T-helper 1 cell treated with Interleukin-12 subunit alpha and Interleukin-12 subunit beta and Interleukin-4 antibody, amounts not matched to agents 30 ng/mL and 1 ng/mL, for 36 hours (primary cell): ENCODE data around the gene FAHD1. TPM values are rescaled to one million over a fixed set of nuclear protein-coding genes. Genes with fewer than 3 reads are reported as not detected.

Experiments used
- intact Hi-C: fragments of 100-400 bp; cut with micrococcal nuclease; formaldehyde crosslinking; loops from one replicate; pipeline ENCODE4 v1.15.1; 2024
- total RNA-seq: library from RNA; stranded (reverse); gene quantifications from 2 replicates; pipeline ENCODE4 v1.2.3, GENCODE V29; 2022

Gene FAHD1
- total RNA-seq, 1 donor from 2014 or later = 10.1 TPM

DNA sequence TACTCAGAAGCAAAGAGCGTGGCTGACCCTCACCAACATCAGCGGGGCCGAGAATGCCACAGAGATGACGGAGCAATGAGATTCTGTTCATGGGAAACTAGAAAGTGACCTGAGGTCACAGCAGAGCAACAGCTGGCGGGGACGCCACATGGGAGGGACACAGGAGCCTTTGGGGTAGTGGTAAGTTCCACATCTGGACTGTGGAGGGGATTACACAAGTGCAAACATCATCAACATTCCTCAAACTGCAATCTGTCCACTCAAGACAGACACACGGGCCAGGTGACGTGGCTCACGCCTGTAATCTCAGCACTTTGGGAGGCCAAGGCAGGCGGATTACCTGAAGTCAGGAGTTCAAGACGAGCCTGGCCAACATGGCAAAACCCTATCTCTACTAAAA lies 11.5 kb upstream of the FAHD1 start:
- intact Hi-C loops = no loop called here

DNA sequence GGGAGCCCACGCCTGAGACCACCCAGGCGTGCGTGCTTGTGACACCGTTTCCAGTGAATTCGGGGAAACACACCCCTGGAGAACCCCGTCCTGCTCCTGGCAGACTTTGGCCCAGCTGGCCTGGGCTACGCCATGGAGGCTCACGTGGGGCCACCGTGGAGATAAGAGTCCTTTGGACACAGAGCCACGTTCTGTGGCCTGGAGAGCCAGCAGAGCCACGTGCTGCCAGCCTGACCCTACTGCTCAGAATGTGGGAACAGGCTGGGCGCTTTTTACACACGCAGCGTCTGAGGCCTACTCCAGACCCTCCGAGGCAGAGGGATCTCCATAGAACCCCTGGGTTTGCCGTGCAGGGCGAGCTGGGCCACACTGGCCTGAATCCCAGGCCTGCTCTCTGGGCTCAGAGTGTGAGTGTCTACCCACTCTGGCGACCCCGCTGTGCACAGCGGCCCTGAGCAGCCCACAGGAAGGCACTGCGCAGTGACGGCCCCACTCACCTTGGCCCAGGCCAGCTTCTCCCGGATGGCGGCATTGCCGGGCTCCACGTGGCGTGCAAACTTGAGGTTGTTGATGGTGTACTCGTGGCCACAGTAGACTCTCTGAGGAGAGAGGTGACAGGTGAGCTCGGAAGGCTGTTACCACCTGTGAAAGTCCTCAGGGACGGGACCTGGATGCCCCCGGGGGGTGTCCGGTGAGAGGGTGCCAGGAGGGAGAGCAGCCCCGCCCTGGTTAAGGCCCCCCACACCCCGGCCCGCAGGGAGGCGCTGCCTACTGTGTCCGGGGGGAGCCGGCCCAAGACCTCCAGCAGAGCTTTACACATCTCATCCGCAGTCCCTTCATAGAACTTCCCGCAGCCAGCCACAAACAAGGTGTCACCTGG lies 10.4 kb upstream of the FAHD1 start:
- intact Hi-C loops = no loop called here

DNA sequence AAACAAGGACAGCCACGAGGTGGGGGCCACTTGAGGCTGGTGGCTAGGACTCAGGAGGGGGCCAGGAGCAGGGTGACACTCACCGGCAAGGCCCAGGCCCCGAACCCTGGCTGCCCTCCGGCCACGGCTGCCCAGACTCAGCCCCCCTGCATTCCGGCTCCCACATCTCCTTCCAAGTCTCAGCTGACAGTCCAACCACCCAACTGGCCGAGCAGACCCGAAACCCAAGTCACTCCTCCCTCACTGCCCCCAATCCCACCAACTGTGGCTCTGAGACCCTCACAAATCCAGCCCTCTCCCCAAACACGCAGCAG lies 9.8 kb upstream of the FAHD1 start:
- intact Hi-C loops = no loop called here

DNA sequence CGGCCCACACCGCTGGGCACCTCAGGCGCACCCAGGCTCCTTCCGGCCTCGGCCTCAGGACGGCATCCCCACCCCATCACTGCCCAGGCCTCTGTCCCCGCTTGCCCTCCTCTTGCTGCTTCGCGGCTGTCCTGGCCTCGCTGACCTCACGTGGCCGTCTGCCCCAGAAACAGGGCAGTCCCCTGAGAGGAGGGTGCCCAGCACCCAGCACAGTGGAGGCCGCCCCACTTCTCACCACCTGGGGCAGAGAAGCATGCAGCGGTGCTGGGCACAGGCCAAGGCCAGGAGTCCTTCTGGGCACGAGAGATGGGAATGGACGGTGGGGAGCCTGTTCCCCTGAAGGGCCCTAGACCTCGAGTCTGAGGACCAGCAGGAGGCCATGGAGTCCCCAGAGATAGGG lies 9.3 kb upstream of the FAHD1 start:
- intact Hi-C loops = no loop called here

DNA sequence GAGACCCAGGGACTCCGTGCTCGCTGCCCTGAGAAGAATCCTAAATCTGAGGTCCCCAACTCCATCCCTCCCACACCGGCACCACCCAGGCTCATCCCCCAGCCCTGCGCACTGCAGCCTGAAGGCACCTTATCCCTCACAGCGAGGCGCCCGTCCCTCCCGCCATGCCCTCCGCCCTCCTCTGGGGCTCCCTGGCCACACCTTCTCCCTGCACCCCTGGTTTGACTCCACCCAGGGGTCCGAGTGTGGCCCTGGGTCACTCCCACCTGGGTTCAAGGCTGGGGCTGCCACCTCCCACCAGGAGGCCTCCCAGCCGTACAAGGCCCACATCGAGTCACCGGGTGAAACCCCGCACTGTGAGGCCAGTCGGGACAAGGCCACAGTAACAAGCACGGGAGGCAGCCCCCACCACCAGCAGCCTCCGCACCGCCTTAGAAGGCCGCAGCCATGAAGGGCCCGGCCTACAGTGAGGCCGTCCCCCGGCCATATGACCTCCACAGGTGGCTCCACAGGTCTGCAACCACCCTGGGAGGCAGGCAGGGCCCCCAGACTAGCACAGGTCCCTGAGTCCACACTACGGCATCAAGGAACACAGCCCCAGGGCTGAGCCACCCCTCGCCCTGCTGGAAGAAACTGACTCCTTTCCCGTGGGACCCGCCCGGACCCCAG lies 8.7 kb upstream of the FAHD1 start:
- intact Hi-C loops = no loop called here

DNA sequence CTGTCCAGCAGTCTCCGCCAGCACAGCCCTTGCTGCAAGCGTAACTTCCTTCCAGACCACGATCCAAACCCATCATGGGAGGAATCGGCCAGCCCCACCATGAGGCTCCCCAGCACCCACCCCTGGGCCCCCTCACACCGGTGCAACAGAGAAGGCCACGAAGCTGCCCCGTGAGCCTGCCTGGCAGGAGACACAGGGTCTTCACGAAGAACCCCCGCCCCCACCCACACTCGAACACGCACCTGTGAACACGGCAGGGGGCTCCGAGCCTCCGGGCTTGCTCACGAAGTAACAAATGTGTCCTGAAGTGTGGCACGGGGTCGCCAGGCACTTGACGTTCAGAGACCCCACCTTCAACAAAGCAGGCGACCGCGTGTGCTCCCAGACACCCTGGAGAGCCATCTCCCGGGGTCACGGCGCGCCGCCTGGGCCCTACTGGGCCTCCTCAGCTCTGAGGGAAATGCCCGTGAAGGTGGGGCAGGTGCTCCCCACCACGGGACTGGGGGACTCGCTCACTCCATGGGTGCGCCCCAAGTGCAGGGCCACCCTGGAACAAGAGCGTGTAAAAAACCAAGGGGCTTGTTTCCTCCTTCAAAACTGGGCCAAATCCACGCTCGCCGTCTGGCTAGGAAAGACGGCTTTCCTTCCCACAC lies 8.0 kb upstream of the FAHD1 start:
- intact Hi-C loops = loop anchor here (1.0 kb wide), 1 partner anchor 32 kb away; no protein-coding TSS in a partner anchor

DNA sequence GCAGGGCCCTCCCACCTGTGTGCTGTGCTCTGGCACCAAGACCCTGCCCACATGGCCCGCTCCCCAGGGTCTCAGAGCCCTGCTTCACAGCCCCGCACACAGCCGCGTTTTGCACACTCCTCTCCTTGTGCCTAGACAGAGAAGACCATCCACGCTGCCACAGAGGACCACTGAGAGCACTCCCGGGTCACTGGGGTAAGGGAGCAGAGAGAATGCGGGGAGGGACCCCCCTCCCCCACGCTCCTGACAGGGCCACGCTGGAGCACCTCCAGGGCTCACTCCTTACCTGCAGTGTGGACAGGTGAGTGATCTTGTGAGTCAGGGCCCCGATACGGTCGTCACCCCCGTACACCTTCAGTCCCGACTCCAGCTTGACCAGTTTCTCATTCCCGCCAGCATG lies 7.4 kb upstream of the FAHD1 start:
- intact Hi-C loops = loop anchor here (1.0 kb wide), 1 partner anchor 32 kb away; no protein-coding TSS in a partner anchor

DNA sequence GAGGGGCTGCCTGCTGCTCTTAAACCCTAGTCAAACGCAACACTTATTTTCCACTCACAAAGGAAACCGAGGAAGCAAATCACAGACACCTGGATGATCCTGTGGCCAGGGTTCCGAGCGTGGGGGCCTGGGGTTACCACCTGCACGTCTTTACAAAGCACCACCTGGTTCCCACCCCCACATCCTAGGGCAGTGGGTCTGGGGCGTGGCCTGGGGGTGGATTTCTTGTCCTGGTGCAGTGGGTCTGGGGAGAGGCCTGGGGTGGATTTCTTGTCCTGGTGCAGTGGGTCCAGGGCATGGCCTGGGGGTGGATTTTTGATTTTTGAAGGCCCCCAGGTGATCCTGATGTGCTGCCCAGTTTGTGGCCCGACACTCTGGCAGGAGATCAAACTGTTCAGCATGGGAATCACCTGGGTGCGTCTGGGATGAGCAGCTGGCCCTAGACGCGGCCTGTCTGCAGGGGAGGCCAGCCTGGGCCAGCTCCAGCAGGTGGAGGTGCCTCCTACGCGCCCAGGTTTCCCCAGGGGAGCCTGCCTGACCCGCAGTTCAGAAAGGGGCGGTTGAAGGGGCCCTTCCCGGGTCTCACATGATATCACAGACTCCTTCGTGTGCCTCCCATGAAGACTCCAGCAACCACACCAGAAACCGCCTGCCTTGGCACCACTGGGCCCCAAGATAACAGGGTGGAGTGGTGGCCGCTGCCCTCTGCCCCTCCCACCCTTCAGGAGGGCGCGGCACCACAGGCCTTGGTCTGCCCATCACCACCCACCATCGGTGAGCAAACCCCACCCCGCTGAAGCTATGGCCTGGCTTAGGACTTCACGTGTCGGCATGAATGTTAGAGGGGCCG lies 6.7 kb upstream of the FAHD1 start:
- intact Hi-C loops = no loop called here

DNA sequence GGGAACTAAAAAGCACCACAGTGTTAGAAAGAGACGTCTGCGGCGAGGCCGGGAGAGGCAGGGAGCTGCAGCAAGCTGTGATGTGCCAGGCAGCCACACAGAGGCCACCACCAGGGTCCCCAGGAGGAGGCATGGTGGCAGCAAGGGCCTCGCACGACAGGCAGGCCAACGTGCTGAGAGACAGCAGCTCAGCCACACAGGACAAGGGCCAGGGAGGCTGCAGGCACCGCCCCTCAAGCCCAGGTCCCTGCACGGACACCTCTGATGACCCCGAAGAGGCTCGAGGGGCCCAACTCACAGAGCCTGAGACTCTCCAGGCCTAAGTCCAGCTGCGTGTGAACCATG lies 6.1 kb upstream of the FAHD1 start:
- intact Hi-C loops = no loop called here

DNA sequence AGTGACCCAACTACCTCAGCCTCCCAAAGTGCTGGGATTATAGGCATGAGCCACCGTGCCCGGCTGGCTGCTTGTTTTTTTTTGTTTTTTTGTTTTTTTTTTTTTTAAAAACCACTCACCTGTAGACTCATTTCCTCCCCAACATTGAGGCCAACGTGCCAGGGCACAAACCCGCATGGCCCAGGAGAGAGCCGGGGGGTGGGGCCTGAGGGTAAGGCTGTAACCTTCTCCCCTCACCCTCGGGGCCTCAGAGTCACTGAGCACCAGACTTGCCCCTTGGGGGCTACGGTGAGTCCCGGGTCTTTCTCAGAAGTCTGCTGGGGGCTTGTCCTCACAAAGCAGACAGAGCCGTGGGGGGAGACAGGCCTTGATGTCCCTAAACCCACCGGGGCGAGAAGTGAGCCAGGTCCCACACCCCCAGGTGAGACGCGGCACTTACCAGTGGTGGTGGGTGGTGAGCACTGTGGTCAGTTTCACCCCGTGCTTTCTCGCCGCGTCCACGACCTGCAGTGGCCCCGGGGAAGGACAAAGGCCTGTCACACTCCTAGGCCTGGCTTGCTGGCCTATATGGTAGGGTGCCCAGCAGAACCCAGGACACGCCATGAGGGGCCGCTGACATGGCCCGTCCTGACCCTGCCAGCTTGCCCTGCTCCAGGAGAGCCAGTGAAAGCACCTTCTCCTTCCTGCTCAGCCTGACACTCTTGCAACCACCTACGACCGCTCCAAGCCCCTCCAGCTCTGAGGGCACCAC lies 5.0 kb upstream of the FAHD1 start:
- intact Hi-C loops = no loop called here

DNA sequence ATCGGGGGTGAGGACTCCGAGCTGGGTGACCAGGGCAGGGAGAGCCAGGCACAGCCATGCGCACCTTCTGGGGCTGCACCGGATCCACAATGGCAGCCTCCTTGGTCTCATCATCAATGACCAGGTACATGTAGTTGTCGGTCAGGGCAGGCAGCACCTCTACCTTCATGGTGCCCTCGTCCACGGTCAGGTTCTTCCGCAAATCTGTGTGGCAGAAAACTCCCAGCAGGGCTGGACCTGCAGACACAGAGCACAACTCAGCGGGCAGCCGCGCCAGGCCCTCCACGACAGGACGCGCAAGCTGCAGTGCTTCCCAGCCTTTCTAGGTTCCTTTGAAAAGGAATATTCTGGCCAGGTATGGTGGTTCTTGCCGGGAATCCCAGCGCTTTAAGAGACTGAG lies 4.2 kb upstream of the FAHD1 start:
- intact Hi-C loops = no loop called here

DNA sequence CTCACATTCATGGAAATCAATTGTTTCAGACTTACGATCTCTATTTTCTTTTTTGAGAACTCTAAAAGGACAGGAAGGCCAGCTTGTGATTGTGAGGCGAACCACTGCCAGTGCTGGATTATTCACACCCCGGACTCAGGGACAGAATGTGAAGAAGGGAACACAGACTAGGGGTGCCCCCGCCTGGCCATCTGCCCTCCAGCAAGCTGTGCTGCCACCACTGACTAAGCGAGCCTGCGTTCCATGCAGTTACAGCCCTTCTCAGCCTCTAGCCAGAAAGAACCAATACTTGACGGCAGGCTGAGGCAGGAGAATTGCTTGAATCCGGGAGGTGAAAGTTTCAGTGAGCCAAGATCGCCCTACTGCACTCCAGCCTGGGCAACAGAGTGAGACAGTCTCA lies 3.2 kb upstream of the FAHD1 start:
- intact Hi-C loops = no loop called here

DNA sequence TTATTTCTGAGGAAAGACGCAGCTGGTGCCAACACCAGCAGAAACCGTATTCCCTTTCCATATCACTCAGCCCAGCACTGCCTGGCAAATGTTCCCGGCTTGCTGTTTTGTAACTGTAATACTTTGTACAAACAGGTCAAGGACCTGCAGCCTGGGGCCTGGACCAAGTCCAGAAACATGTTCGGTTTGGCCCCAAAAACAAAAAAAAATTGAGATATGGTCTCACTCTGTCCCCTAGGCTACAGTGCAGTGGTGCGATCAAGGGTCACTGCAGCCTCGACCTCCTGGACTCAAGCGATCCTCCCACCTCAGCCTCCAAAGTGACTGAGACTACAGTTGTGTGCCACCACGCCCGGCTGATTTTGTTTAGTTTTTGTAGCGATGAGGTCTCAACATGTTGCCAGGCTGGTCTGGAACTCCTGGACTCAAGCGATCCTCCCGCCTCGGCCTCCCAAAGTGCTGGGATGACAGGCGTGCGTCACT lies 1.6 kb upstream of the FAHD1 start:
- intact Hi-C loops = loop anchor here (5.0 kb wide), 2 partner anchors 102 to 118 kb away; partner anchors contain the start of gene MAPK8IP3

DNA sequence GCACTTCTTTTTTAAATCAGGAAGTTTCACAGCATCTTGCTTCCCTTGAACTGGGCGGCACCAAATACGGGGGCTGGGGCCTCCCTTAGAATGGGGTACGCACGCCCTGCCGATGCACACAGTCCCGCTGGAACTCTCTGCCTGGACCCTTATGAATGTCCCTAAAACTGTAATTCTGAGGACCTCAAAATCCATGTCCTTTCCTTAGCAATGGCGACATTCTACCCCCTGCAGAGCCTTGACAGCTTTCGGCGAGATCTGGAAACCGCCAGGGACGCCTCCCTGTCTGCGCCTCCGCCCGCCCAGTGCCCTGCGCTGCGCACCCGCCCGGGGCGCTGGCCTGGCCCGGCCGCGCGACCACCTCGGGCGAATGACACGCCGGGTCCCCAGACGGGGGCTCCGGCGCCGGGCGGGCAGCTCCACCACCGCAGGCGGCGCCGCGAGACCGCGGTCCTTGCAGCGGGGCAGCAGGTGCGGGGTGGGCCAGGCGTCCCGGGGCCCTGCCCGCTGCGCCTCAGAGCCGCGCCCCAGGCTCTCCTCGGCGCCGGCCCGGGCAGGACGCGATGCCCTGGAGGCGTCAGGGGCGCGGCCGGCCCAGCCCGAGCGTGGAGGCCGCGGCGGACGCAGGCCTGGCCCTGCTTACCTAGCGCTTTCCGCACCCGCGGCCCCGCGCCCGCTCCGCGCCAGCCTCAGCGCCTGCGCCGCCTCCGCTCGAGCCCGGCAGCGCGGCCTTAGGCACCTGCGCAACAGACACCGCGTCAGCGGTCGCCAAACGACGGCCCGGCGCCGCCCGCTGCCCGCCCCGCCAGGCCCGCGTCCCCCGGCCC lies 929 bp upstream of the FAHD1 start:
- intact Hi-C loops = loop anchor here (1.0 to 5.0 kb wide), 7 partner anchors 44 to 329 kb away; partner anchors contain the start of genes CRAMP1, EME2, IFT140 and MAPK8IP3

DNA sequence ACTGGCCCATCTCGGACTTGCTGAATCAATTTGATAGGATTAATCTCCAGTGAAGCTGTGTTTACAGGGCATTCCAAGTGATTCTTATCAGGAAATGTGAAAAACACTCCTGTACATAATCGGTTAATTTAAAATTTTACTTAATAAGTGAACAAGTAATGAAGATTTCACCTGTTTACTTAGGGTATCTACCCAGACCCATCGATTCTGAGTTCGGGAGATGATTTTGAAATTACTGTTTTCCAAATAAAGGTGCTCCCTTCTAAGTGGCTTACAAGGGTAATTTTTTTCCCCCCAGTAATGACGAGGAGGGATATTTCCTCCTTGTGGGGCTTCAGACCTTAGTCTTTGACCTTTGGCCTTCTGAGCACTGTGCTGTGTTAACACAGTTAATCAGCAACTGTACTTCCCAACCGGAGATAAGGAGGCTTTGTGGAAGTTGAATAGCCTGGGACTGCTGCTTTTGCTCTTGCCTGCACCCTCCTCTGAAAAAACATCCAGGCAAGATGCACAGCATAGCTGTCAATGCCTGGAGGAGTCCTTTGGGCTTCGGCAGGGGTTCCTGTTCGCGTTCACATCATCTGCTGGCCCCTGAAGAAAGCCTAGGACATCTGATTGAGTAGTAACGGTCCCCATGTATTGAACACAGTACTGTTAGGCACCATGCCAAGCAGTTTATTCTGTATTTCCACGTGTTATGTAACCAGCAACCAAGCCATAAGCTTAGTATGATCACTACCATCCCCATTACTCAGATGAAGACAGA lies 1.8 kb downstream of the FAHD1 start:
- intact Hi-C loops = loop anchor here (5.0 kb wide), 2 partner anchors 98 to 122 kb away; partner anchors contain the start of gene MAPK8IP3

DNA sequence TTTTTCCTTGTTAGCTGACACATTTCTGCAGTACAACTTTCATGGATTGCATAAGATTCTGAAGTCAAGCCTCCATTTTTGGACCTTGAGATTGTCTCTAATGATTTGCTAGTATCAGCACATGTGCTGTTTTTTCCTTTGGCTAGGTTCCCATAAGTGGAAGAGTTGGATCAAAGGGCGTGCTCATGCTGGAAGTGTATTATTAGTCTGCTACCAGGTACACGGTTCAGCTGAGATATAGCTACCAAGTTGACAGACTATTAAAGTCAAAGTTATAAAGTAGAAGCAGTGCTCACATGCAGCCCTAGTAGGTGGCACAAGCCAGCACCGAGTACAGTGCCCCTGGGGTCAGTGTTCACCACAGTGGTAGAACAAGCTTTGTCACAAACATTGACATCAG lies 3.2 kb downstream of the FAHD1 start:
- intact Hi-C loops = no loop called here

DNA sequence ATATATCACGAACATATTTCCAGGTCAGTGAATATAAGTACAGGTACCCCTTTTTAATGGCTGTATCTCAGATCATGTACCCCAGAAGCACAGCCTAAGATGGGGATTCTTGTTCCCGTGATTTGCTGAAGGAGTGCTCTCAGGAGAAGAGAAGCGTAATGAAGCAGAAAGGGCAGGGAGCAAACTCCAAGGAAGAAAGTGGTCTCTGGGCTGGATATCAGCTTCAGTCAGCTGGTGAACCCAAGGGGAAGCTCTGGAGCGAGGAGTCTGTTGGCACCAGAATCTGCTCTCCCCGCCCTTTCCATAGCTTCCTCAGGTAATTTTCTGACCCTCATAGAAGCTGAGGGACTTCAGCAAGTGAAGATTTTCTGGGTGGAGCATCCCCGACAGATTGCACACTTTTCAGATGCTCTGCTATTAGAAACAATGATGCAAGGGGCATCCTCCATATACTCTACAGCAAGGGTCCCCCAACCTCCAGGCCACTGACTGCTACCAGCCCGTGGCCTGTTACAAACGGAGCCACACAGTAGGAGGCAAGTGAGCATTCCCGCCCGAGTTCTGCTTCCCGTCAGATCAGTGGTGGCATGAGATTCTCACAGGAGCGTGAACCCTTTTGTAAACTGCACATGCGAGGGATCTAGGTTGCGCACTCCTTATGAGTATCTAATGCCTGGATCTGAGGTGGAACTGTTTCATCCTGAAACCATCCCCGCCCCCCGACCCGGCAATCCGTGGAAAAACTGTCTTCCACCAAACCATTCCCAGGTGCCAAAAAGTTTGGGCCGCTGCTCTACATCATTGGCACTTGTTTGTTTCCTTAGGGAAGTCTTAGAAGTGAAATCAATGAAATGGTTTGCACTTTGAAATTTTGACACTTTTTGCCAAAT lies 4.4 kb downstream of the FAHD1 start:
- intact Hi-C loops = no loop called here
